ENCODE measurements around the gene ERC2.
"Not testable (repeated sequence)": the region's sequence is repeated elsewhere in the genome, so short reads cannot be mapped to it uniquely, and the experiment has no call there.

The ERC2 gene

GRCh38 chr3:56081246-56081645 lies 387.0 kb downstream of the ERC2 start:
- DNase-seq (ENCODE audit: low spot score) (no peak), FAIRE-seq (no peak)

GRCh38 chr3:56076746-56077145 lies 391.5 kb downstream of the ERC2 start:
- DNase-seq (ENCODE audit: low spot score) (no peak), FAIRE-seq (no peak)

GRCh38 chr3:56075089-56075488 lies 393.2 kb downstream of the ERC2 start:
- no peak for FAIRE-seq
- DNase-seq (ENCODE audit: low spot score) = no peak

GRCh38 chr3:56069766-56070165 lies 398.5 kb downstream of the ERC2 start:
- FAIRE-seq (no peak), DNase-seq (ENCODE audit: low spot score) (no peak)

GRCh38 chr3:56066405-56066804 lies 401.9 kb downstream of the ERC2 start:
- not testable (repeated sequence) for DNase-seq (ENCODE audit: low spot score); FAIRE-seq

- no peak for FAIRE-seq
- no peak for DNase-seq (ENCODE audit: low spot score)
Measured at GRCh38 chr3:56064684-56065083, 403.6 kb downstream of the ERC2 start.

GRCh38 chr3:56061279-56061626 lies 407.0 kb downstream of the ERC2 start:
- FAIRE-seq (no peak), DNase-seq (ENCODE audit: low spot score) (no peak)

GRCh38 chr3:56060521-56061278 lies 407.6 kb downstream of the ERC2 start:
- DNase-seq (ENCODE audit: low spot score) = no peak
- no peak for FAIRE-seq

- no peak for FAIRE-seq
- DNase-seq (ENCODE audit: low spot score) = no peak
Measured at GRCh38 chr3:56059731-56060130, 408.5 kb downstream of the ERC2 start.

- FAIRE-seq = no peak
Measured at GRCh38 chr3:56055951-56056350, 412.3 kb downstream of the ERC2 start.

GRCh38 chr3:56055546-56055945 lies 412.7 kb downstream of the ERC2 start:
- DNase-seq (ENCODE audit: low spot score) = no peak
- FAIRE-seq = no peak

More at GRCh38 chr3:56055951-56056350, 412.3 kb downstream of the ERC2 start:
- no peak for DNase-seq (ENCODE audit: low spot score)

- DNase-seq (ENCODE audit: low spot score) = no peak
- no peak for FAIRE-seq
Measured at GRCh38 chr3:56054844-56055243, 413.4 kb downstream of the ERC2 start.

- no peak for DNase-seq (ENCODE audit: low spot score)
- no peak for FAIRE-seq
Measured at GRCh38 chr3:56053727-56054126, 414.5 kb downstream of the ERC2 start.

- DNase-seq (ENCODE audit: low spot score) (no peak), FAIRE-seq (no peak)
Measured at GRCh38 chr3:56052188-56052587, 416.1 kb downstream of the ERC2 start.

- DNase-seq (ENCODE audit: low spot score) (no peak), FAIRE-seq (no peak)
Measured at GRCh38 chr3:56051052-56051451, 417.2 kb downstream of the ERC2 start.

GRCh38 chr3:56048946-56049345 lies 419.3 kb downstream of the ERC2 start:
- FAIRE-seq (no peak), DNase-seq (ENCODE audit: low spot score) (no peak)

GRCh38 chr3:56048331-56048730 lies 419.9 kb downstream of the ERC2 start:
- DNase-seq (ENCODE audit: low spot score) (no peak), FAIRE-seq (no peak)

GRCh38 chr3:56042326-56042951 lies 425.8 kb downstream of the ERC2 start:
- DNase-seq (ENCODE audit: low spot score) = peak; percentile 37

GRCh38 chr3:56025326-56025725 lies 442.9 kb downstream of the ERC2 start:
- DNase-seq (ENCODE audit: low spot score) = no peak

More at GRCh38 chr3:56042326-56042951, 425.8 kb downstream of the ERC2 start:
- no peak for FAIRE-seq

GRCh38 chr3:56023546-56023945 lies 444.7 kb downstream of the ERC2 start:
- no peak for FAIRE-seq
- DNase-seq (ENCODE audit: low spot score) = no peak

More at GRCh38 chr3:56025326-56025725, 442.9 kb downstream of the ERC2 start:
- FAIRE-seq = no peak

- no peak for DNase-seq (ENCODE audit: low spot score)
- no peak for FAIRE-seq
Measured at GRCh38 chr3:56022619-56023018, 445.6 kb downstream of the ERC2 start.

GRCh38 chr3:56019490-56020146 lies 448.6 kb downstream of the ERC2 start:
- DNase-seq (ENCODE audit: low spot score) (no peak), FAIRE-seq (no peak)

All from urothelium cell line (cell line).